H7 (cell line): Measurements from ENCODE around the gene PPP1R3E. TPM values are rescaled to one million over a fixed set of nuclear protein-coding genes. Genes with fewer than 3 reads are reported as not detected.
A peak's percentile ranks its signal among the peaks of the same experiment; 100 is the strongest.

Source experiments
- DNase-seq: peaks from one replicate; pipeline ENCODE4 v3.0.0; 2012
- H3K27me3 ChIP-seq: 2 replicates; pipeline ENCODE4 v1.6.0; 2011; ENCODE audit warnings: mild to moderate bottlenecking, low read length; ENCODE audit not compliant: control insufficient read depth, insufficient read depth
- H3K36me3 ChIP-seq: replicated peaks from 2 replicates; pipeline ENCODE4 v1.5.1; 2011; ENCODE audit warnings: low read length; ENCODE audit not compliant: control insufficient read depth, insufficient read depth
- H3K4me3 ChIP-seq: 2 replicates; pipeline ENCODE4 v1.5.1; 2011; ENCODE audit warnings: low read depth, mild to moderate bottlenecking, control low read depth, low read length, moderate library complexity; ENCODE audit not compliant: insufficient read depth
- total RNA-seq: library from RNA; depleted of rRNA; stranded (reverse); fragments of >200 nt; shearing (Covaris generic); gene quantifications from 2 replicates; pipeline ENCODE4 v1.2.3, GENCODE V29; 2014; rRNA removed

PPP1R3E gene
- 1.0 and 2.0 TPM in 2 replicates for total RNA-seq

- Histone ChIP-seq H3K27me3 (peaks cover 28% of the 10 kb centered on the region), H3K36me3 (no peaks in the 10 kb centered on the region), H3K4me3 (peak within 1 kb of the TSS; percentile 80)
- peak; percentile 80 for DNase-seq
These were observed at the start of gene PPP1R3E for GRCh38 chr14:23302290-23303225. Gene PPP1R3E (minus strand): TSS chr14:23302859. CDS start chr14:23302576, 283 bp downstream.

GRCh38 chr14:23351681-23352505, 49.2 kb upstream of the PPP1R3E start:
- Histone ChIP-seq H3K27me3 (peaks cover 16% of the 10 kb centered on the region), H3K4me3 (peak overlapping the region; percentile 84), H3K36me3 (0 out of 2 replicates have a peak, but pooled peaks cover 1% of the 10 kb centered on the region)
- peak; percentile 94 for DNase-seq

GRCh38 chr14:23349156-23349845, 46.6 kb upstream of the PPP1R3E start:
- Histone ChIP-seq H3K36me3 (peaks cover 1% of the 10 kb centered on the region; the same call in 1 of the 2 replicates), H3K4me3 (no peak overlapping the region), H3K27me3 (peaks cover 16% of the 10 kb centered on the region)
- DNase-seq = peak; percentile 23

GRCh38 chr14:23348297-23348655, 45.6 kb upstream of the PPP1R3E start:
- peaks cover 1% of the 10 kb centered on the region; the same call in 1 of the 2 replicates for H3K36me3 ChIP-seq
- H3K27me3 ChIP-seq = peaks cover 13% of the 10 kb centered on the region
- H3K4me3 ChIP-seq = no peak overlapping the region
- DNase-seq = peak; percentile 38

GRCh38 chr14:23347406-23348296, 45.0 kb upstream of the PPP1R3E start:
- Histone ChIP-seq H3K27me3 (peaks cover 11% of the 10 kb centered on the region), H3K36me3 (peaks cover 1% of the 10 kb centered on the region; the same call in 1 of the 2 replicates), H3K4me3 (no peak overlapping the region)
- peak; percentile 33 for DNase-seq

GRCh38 chr14:23346693-23347405, 44.2 kb upstream of the PPP1R3E start:
- Histone ChIP-seq H3K4me3 (no peak overlapping the region), H3K36me3 (peaks cover 1% of the 10 kb centered on the region; the same call in 1 of the 2 replicates), H3K27me3 (peaks cover 6% of the 10 kb centered on the region)
- DNase-seq = peak; percentile 73

- Histone ChIP-seq H3K36me3 (peaks cover 1% of the 10 kb centered on the region; the same call in 1 of the 2 replicates), H3K27me3 (no peaks in the 10 kb centered on the region; the same call in 1 of the 2 replicates), H3K4me3 (no peak overlapping the region)
- DNase-seq = peak; percentile 60
These were observed 43.5 kb upstream of the PPP1R3E start for GRCh38 chr14:23345987-23346692.

- Histone ChIP-seq H3K27me3 (no peaks in the 10 kb centered on the region), H3K36me3 (peaks cover 1% of the 10 kb centered on the region; the same call in 1 of the 2 replicates), H3K4me3 (no peak overlapping the region)
- peak; percentile 11 for DNase-seq
These were observed 41.8 kb upstream of the PPP1R3E start for GRCh38 chr14:23344481-23344880.

- Histone ChIP-seq H3K36me3 (no peaks in the 10 kb centered on the region), H3K27me3 (no peaks in the 10 kb centered on the region), H3K4me3 (no peak overlapping the region)
- no peak for DNase-seq
These were observed 37.0 kb upstream of the PPP1R3E start for GRCh38 chr14:23339506-23340268.

- H3K4me3 ChIP-seq = no peak overlapping the region
- H3K27me3 ChIP-seq = no peaks in the 10 kb centered on the region
- no peak for DNase-seq
- H3K36me3 ChIP-seq = no peaks in the 10 kb centered on the region
These were observed 33.0 kb upstream of the PPP1R3E start for GRCh38 chr14:23335623-23336022.

- Histone ChIP-seq H3K4me3 (no peak overlapping the region), H3K27me3 (no peaks in the 10 kb centered on the region), H3K36me3 (peaks cover 20% of the 10 kb centered on the region)
- peak; percentile 89 for DNase-seq
These were observed 25.5 kb upstream of the PPP1R3E start for GRCh38 chr14:23327947-23328744.
